Activated naive CD8-positive, alpha-beta T cell (primary cell): Measurements from ENCODE around the gene CEACAM4.

Experiments used
- H3K27ac Mint-ChIP-seq: one replicate; pipeline ENCODE4 v1.8.0; 2021; ENCODE audit warnings: mixed read lengths
- H3K27me3 Mint-ChIP-seq: one replicate; pipeline ENCODE4 v1.8.0; 2021; ENCODE audit warnings: mixed read lengths
- H3K36me3 Mint-ChIP-seq: one replicate; pipeline ENCODE4 v1.8.0; 2021; ENCODE audit warnings: mixed read lengths
- H3K4me1 Mint-ChIP-seq: one replicate; pipeline ENCODE4 v1.8.0; 2021; ENCODE audit warnings: low read depth, mixed read lengths
- H3K4me3 Mint-ChIP-seq: one replicate; pipeline ENCODE4 v1.8.0; 2021; ENCODE audit warnings: mild to moderate bottlenecking, mixed read lengths
- H3K9me3 Mint-ChIP-seq: one replicate; pipeline ENCODE4 v1.8.0; 2021; ENCODE audit warnings: low read depth, mixed read lengths

Gene CEACAM4

DNA sequence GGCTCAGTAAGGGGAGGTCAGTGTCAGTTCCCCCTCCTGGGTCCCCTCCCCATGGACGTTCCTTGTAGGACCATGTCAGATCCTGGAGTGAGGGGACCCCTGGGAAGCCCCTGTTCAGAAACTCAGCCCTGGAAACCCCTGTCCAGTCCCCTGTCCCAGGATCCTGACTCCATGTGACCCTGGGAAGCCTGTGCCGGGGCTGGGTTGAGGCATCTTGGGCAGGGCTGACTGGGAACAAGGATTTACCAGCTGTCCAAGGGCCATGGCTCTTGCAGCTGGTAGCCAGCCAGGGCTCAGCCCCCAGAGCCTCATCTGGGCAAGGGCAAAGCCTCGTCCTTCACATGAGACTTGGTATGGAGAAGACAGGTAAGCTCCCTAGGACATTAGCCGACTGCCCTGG, 25.1 kb downstream of the CEACAM4 start:
- Mint-ChIP-seq H3K4me3 (no peak overlapping the region), H3K27me3 (peaks cover 3% of the 10 kb centered on the region), H3K9me3 (no peaks in the 10 kb centered on the region), H3K27ac (no peak overlapping the region), H3K36me3 (no peaks in the 10 kb centered on the region), H3K4me1 (peaks cover 2% of the 10 kb centered on the region)

DNA sequence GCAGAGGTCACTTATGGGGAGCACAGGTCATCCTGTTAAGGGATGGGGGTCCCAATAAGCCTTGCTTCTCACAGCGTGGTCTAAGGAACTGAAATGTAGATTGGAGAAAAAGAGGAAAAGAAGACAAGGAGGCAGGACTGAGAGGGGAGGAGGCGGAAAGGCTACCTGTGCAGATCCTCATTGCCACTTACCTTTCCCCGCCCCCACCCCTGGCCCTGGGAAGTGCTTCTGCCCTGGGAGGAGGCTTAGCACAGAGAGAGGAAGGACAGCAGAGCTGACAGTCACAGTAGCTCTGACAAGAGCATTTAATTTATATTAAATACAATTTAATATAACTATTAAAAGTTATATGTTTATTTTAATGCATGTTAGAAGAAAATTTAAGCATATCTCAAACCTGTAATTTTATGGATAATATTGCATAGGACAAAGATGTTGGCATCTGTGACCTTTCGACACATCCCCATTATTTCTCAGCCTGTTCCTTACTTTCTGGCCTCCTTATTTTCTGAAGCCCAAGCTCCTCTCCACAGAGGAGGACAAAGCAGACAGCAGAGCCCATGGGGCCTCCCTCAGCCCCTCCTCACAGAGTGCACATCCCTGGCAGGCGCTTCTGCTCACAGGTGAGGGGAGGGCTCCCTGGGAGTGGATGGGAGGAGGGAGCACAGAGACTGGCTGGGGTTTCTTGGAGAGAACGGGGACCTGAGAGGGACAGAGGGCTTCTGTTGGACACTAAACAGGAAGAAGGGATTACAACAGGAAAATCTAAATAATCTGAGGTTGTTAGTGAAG, 27.5 kb downstream of the CEACAM4 start:
- Mint-ChIP-seq H3K27me3 (peaks cover 4% of the 10 kb centered on the region), H3K36me3 (no peaks in the 10 kb centered on the region), H3K4me3 (no peak overlapping the region), H3K27ac (no peak overlapping the region), H3K9me3 (no peaks in the 10 kb centered on the region), H3K4me1 (peaks cover 8% of the 10 kb centered on the region)

DNA sequence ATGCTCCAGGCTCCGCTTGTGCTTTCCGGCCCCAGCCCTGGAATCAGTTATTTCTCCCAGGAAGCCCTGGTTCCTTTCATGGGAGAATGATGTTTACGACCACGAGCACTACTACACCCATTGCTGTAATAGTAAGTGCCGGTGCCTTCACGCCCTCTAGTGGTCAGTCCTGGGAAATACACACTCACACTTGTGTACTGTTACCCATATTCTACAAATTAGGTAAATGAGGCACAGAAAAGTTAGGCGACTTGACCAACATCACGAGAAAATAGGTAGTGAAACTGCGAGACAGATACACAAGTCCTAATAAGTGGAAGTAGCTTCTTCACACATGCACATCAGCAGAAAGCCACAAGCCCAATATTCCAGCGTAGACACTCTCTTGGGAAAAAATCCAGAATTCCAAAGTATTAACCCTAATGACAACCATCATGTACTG, 29.3 kb downstream of the CEACAM4 start:
- Mint-ChIP-seq H3K36me3 (no peaks in the 10 kb centered on the region), H3K27ac (no peak overlapping the region), H3K9me3 (no peaks in the 10 kb centered on the region), H3K4me3 (no peak overlapping the region), H3K27me3 (peaks cover 4% of the 10 kb centered on the region), H3K4me1 (peaks cover 8% of the 10 kb centered on the region)

DNA sequence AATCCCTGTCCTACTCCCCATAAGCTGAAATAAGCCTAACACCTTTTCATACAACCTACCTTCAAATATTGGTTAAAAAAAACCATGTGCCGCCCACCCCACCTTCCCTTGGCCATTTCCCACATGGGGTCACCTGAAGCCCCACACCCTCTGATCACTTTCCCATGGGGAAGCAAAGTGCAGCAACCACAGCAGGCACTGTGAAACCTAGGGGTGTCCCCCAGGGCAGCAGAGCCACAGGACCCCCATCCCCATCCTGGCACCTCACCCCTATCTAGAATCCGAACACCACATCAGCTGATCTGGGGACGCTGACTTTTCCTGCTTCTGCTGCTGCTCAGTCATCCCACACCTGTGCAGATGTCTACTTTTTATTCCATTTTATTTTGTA, 31.0 kb downstream of the CEACAM4 start:
- H3K27ac Mint-ChIP-seq = no peak overlapping the region
- H3K9me3 Mint-ChIP-seq = no peaks in the 10 kb centered on the region
- no peak overlapping the region for H3K4me3 Mint-ChIP-seq
- peaks cover 4% of the 10 kb centered on the region for H3K27me3 Mint-ChIP-seq
- no peaks in the 10 kb centered on the region for H3K36me3 Mint-ChIP-seq
- peaks cover 8% of the 10 kb centered on the region for H3K4me1 Mint-ChIP-seq

DNA sequence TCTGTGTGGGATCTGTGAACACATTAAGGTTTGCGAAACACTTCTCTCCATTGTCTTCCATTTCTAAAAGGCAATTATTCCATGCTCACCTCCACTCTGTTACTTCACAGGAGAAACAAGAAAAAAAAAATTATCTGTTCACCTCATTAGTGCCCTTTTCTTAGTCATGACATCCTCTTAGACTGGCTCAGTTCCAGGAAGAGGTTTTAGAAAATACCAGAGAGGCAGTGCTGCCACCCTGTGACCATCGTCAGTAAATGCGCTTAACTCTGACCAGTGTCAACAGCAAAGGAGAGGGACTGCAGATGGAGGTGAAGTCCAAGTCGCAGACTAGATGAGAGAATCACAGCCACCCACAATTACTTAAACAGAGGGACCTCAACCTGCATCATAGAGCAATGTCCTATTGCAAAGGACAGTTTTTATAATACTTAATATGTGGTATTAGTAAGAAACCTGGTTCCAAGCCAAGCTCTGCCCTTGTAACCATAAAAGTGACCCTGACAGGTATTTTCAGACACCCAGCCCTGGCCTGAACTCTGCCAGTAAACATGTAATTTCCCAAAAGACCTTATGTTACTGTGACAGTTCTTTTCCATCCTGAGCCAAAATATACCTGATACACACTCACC, 31.5 kb downstream of the CEACAM4 start:
- Mint-ChIP-seq H3K27me3 (peaks cover 4% of the 10 kb centered on the region), H3K4me3 (no peak overlapping the region), H3K9me3 (no peaks in the 10 kb centered on the region), H3K36me3 (no peaks in the 10 kb centered on the region), H3K4me1 (peaks cover 8% of the 10 kb centered on the region), H3K27ac (no peak overlapping the region)

DNA sequence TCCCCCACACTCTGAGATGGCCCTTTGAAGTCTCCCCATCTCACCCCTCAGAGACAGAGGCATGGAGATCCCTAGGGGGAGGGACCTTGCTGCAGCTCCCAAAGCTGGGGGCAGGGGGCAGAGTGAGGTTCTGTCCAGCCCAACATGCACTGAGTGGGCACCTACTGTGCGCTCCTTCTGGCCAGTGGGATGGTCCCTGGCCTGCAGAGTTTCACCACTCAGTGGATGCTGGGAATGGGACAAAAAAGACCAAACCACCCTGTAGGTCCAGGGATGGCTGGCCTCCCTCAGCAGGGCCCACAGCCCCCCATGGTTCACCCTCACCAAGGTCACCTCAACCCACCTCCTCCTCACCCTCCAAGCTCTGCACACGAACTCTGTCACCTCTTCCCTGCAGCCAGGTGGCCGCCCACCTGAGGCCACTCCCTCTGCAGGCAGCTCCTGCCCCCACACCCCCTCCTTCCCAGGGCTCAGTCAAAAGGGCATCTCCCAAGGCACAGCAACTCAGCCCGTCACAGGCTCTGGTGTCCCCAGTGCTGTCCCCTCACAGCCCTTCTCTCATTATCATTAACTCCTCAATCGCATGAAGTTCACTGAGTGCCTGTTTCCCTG, 34.8 kb downstream of the CEACAM4 start:
- H3K36me3 Mint-ChIP-seq = no peaks in the 10 kb centered on the region
- H3K4me1 Mint-ChIP-seq = peaks cover 5% of the 10 kb centered on the region
- peaks cover 1% of the 10 kb centered on the region for H3K27me3 Mint-ChIP-seq
- H3K9me3 Mint-ChIP-seq = no peaks in the 10 kb centered on the region
- H3K4me3 Mint-ChIP-seq = no peak overlapping the region
- no peak overlapping the region for H3K27ac Mint-ChIP-seq

DNA sequence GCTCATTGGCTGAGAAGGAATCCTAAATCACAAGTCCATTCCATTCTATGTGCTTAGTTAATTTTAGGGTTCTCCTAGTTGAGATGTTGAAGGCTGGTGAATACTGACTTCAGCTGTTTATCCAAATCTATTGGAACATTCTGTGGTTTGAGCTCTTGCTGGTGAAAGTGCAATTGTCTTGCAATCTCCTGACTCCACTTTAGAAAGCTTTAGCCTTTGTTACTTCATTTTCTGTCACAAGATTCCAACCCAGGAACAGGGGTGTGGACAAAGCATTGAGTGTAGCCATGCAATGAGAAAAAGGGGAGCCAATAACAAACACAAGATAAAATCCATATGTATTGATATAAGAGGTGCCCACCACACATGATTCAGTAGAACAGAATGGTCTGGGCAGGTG, 35.9 kb downstream of the CEACAM4 start:
- Mint-ChIP-seq H3K9me3 (no peaks in the 10 kb centered on the region), H3K36me3 (no peaks in the 10 kb centered on the region), H3K4me1 (peaks cover 5% of the 10 kb centered on the region), H3K27me3 (peaks cover 1% of the 10 kb centered on the region), H3K4me3 (no peak overlapping the region), H3K27ac (no peak overlapping the region)

DNA sequence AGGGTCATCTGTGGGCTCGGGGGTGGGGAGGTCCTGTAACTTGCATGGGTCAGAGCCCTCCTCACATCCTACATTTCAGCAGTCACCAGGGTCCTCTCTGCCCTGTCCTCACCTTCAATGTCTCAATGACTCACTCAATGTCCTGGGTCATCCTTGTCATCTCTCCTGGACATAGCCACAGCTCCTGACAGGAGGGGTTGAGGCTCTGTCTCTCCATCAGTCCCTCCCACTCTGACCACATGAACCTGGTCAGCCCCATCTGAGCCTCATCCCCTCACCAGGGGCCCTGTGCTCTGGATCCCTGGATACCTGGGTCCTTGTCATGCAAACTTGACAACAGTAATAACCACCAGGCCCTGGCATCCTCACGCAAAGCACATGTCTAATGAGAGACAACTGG, 37.5 kb downstream of the CEACAM4 start:
- Mint-ChIP-seq H3K9me3 (no peaks in the 10 kb centered on the region), H3K36me3 (no peaks in the 10 kb centered on the region), H3K27ac (no peak overlapping the region), H3K4me1 (no peaks in the 10 kb centered on the region), H3K4me3 (no peak overlapping the region), H3K27me3 (no peaks in the 10 kb centered on the region)

DNA sequence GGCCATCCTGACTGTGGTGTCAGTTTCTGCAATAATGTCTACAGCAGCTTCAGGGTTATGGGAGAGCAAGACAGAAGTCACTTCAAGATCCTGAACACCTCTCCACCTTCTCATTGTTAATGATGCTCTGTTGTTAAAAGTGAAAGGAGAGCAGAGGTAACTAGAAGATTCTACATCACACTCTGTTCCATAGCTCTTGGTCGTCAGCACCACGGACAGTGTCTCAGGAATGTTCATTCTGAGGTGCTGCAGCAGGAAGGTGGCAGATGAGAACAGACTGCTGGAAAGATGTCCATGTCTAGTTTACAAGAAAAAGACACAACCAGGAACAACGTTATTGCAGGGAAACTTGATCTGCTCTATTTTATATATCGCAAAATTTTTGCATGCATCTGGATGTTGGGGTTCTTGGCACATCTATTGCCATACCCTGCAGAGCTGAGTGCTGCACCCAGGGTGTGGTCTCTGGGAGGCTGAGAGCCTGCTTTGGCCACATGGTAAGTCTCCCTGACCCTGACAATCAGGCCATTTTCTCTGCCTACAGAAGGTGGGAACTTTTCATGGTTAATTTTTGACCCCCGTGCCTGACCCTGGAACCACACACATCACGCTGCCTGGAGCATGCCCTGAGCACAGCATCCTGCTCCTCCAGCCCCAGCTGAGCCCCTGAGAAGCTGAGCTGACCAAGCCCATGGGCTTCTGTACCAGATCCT, 38.2 kb downstream of the CEACAM4 start:
- no peaks in the 10 kb centered on the region for H3K4me1 Mint-ChIP-seq
- no peaks in the 10 kb centered on the region for H3K9me3 Mint-ChIP-seq
- peaks cover 2% of the 10 kb centered on the region for H3K36me3 Mint-ChIP-seq
- H3K27ac Mint-ChIP-seq = no peak overlapping the region
- no peak overlapping the region for H3K4me3 Mint-ChIP-seq
- no peaks in the 10 kb centered on the region for H3K27me3 Mint-ChIP-seq

DNA sequence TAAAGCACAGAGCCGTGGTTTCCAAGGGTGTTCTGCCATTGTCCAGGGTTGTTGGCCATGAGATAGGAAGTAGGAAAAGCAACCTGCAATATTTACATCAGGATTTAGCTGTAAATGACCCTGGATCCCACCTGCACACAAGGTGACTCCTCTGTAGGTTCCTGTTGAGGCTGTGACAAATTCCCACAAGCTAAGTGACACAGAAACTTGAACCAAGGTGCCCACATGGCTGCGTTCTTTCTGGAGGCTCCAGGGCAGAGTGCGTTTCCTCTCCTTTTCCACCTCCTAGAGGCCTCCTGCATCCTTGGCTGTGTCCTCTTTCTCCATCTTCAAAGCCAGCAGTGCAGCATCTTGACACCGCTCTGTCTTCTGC, 39.0 kb downstream of the CEACAM4 start:
- H3K4me1 Mint-ChIP-seq = no peaks in the 10 kb centered on the region
- H3K27me3 Mint-ChIP-seq = no peaks in the 10 kb centered on the region
- H3K4me3 Mint-ChIP-seq = no peak overlapping the region
- peaks cover 10% of the 10 kb centered on the region for H3K36me3 Mint-ChIP-seq
- no peak overlapping the region for H3K27ac Mint-ChIP-seq
- peaks cover 4% of the 10 kb centered on the region for H3K9me3 Mint-ChIP-seq

DNA sequence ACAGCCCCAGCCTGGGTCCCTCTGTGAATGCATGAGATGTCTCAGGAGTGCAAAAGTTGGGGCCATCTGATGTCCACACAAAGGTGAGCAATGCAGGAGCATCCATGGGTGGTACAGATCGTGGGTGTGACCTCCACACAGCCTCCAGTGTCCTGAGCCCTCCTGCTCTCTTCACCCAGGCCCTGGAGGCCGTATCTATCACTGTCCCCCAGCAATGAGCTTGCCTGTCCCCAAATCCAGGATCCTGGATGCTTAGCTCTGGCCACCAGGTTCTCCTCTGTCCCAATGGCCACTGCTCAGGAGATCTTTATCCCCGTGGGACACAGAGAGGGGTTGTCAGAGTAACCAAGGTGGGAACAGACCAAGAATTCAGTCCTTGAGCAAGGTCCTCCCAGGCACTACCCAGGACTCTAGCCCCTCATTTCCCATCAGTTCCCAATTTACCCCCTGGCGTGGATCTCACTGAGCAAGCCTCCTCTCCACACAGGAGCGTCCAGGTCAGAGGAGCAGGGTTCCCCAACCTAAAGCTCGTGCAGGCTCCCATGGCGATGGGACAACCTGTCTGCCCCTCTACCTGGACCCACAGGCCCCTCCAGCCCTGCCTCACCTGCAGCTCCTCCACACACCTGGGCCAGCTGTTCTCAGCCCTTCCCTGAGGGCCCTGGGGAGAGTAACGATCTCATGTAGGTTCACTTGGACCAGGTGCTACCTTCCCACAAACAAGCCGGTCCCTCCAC, 39.6 kb downstream of the CEACAM4 start:
- Mint-ChIP-seq H3K27me3 (no peaks in the 10 kb centered on the region), H3K9me3 (peaks cover 4% of the 10 kb centered on the region), H3K27ac (no peak overlapping the region), H3K4me1 (no peaks in the 10 kb centered on the region), H3K4me3 (no peak overlapping the region), H3K36me3 (peaks cover 12% of the 10 kb centered on the region)

DNA sequence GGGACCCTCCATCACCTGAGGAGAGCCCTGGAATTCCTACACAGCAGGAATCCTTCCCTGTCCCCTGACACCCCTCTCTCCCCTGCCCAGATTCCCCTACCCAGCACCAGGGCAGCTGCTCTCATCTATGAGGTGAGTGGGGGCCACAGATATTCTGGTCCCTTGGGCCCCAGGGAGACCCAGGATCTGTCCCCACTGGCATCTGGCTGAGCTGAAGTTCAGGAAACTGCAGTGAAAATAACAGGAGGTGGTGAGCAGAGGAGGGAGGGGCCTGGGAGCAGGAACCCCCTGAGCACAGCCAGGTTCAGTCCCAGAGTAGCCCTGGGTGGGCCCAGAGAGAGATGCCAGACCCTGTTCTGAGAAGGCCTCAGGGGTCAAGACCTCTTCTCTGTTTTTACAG, 40.8 kb downstream of the CEACAM4 start:
- no peak overlapping the region for H3K27ac Mint-ChIP-seq
- H3K9me3 Mint-ChIP-seq = peaks cover 14% of the 10 kb centered on the region

DNA sequence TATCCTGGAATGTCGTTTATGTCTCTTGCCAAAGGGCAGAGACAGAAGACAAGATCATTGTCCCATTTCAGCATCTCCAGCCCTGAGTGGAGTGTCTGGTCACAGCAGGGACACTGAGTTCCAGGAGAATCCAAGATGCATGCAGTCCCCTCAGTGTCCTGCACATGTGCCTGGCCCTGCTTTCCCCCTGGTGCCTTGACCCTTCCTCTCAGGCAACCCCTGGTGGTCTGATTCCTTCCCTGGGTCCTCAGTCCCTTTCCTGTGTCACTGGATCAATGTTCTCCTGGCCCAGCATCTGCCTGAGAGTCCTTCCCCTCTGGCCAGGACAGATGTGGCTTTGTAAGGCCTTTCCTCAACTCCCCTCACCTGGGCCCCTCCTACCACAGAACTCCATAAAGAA, 41.9 kb downstream of the CEACAM4 start:
- H3K36me3 Mint-ChIP-seq = peaks cover 32% of the 10 kb centered on the region
- no peak overlapping the region for H3K27ac Mint-ChIP-seq
- H3K27me3 Mint-ChIP-seq = no peaks in the 10 kb centered on the region
- peaks cover 20% of the 10 kb centered on the region for H3K9me3 Mint-ChIP-seq
- H3K4me3 Mint-ChIP-seq = no peak overlapping the region
- H3K4me1 Mint-ChIP-seq = no peaks in the 10 kb centered on the region

More for the DNA sequence above, 40.8 kb downstream of the CEACAM4 start:
- Mint-ChIP-seq H3K4me1 (no peaks in the 10 kb centered on the region), H3K36me3 (peaks cover 22% of the 10 kb centered on the region), H3K4me3 (no peak overlapping the region), H3K27me3 (no peaks in the 10 kb centered on the region)

DNA sequence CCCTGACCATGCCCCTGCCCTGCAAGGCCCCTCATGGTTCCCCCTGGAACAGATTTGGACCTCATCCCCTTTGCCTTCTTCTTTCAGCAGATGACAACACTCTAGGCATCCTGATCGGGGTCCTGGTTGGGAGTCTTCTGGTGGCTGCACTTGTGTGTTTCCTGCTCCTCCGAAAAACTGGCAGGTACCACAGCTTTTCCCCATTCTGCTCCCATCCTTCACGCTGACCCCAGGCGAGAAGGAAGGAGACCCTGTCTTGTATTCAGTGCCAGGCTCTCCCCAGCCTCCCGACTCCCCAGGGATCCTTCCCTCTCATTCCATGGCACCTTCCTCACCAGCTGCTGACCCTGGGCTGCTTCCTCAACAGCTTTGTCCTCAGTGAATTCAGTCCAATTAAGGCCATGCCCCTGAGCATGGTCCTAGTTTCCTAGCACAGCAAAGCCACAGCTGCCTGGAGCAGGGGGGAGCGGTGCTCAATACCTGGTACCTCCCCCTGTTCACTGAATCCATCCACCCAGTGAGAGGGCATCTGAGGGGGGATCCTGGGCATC, 42.5 kb downstream of the CEACAM4 start:
- no peaks in the 10 kb centered on the region for H3K4me1 Mint-ChIP-seq
- no peak overlapping the region for H3K27ac Mint-ChIP-seq
- no peak overlapping the region for H3K4me3 Mint-ChIP-seq
- H3K36me3 Mint-ChIP-seq = peaks cover 35% of the 10 kb centered on the region
- H3K27me3 Mint-ChIP-seq = no peaks in the 10 kb centered on the region
- H3K9me3 Mint-ChIP-seq = peaks cover 20% of the 10 kb centered on the region
